Esophagus squamous epithelium (tissue), 5 donors: Measurements from ENCODE around the gene TMED10. TPM values are rescaled to one million over a fixed set of nuclear protein-coding genes. Genes with fewer than 3 reads are reported as not detected.
"Not testable (repeated sequence)": the region's sequence is repeated elsewhere in the genome, so short reads cannot be mapped to it uniquely, and the experiment has no call there.

ENCODE experiments used
- DNase-seq: peaks from one replicate; lab custom pipeline; 2025; lab: John Stamatoyannopoulos, UW
- H3K27ac ChIP-seq, 4 donors: fragments of 200-600 bp; sonication (generic); one replicate each; pipeline ENCODE4 v1.5.1; 2016 to 2019; ENCODE audit warnings: mild to moderate bottlenecking in 1 of 4
- H3K27me3 ChIP-seq, 4 donors: fragments of 200-600 bp; sonication (generic); 1 replicate in 3 of 4; 2 replicates in 1 of 4; pipeline versions ENCODE4 v1.5.1 to v1.6.0; 2017 to 2021; ENCODE audit warnings: antibody characterized with exemption in 1 of 4
- H3K36me3 ChIP-seq, 3 donors: fragments of 200-600 bp; sonication (generic); one replicate each; pipeline ENCODE4 v1.5.1; 2016 to 2019
- H3K4me1 ChIP-seq, 3 donors: fragments of 200-600 bp; sonication (generic); one replicate each; pipeline ENCODE4 v1.5.1; 2017 to 2019
- H3K4me3 ChIP-seq, 4 donors: fragments of 200-600 bp; sonication (generic); 1 replicate in 3 of 4; 2 replicates in 1 of 4; pipeline ENCODE4 v1.5.1; 2016 to 2019; ENCODE audit warnings: mild to moderate bottlenecking in 2 of 4, moderate library complexity in 1 of 4
- H3K9me3 ChIP-seq, 3 donors: fragments of 200-600 bp; sonication (generic); one replicate each; pipeline ENCODE4 v1.5.1; 2016 to 2019
- POLR2A ChIP-seq, 4 donors: fragments of 450-650 bp; IDR thresholded peaks; one replicate each; pipeline ENCODE4 v1.6.1; 2017; ENCODE audit warnings: antibody characterized with exemption in 4 of 4, mild to moderate bottlenecking in 4 of 4, moderate library complexity in 3 of 4
- WGBS, 2 donors: methylation state at CpG; one replicate each; pipeline ENCODE4 v1.1.5; 2018; 5-methylcytosine and 5-hydroxymethylcytosine counted together
- intact Hi-C: fragments of 100-400 bp; cut with DNase I; formaldehyde crosslinking; loops from one replicate; pipeline ENCODE4 v1.15.0; 2022
- total RNA-seq, 4 donors: library from RNA; depleted of rRNA; stranded (reverse); fragments of >200 nt; gene quantifications; one replicate each; pipeline ENCODE4 v1.1.0, GENCODE V29; 2016
- TF ChIP-seq, protein P1 (sequence below), 6 experiments: fragments of 450-650 bp in 4 of 6; fragments of 200-600 bp in 2 of 6; sonication (generic) in 2 of 6; IDR thresholded peaks; one replicate each; pipeline ENCODE4 v1.5.1; 2016 to 2019; ENCODE audit warnings: antibody characterized with exemption in 6 of 6, mild to moderate bottlenecking in 4 of 6, moderate library complexity in 4 of 6
- donor health status: DM: yes; HTN: yes; CAD: no.

TMED10 gene
- total RNA-seq, 4 donors from 2014 or later = 174 to 267 (median 206) TPM

DNA sequence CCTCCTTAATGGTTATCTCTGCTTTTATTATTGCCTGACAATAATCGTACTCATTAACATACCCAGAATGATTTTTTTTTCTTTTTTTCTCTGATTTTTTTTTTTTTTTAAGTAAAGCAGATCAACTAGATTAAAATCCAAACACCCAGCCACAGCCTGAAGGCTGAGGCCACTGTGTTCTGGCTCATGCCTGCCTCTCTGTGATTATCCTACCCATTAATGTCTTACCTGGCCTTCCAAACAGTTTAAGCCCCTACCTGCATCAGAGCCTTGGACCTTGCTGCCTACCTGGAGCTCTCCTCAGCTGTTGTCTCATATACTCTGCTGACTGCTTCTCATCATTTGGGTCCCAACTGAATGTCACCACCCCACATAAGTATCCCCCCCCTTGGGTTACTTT is 6.8 kb upstream of the TMED10 start:
- no peak overlapping the region for H3K4me3 ChIP-seq
- H3K27me3 ChIP-seq = no peaks in the 10 kb centered on the region
- no peaks in the 10 kb centered on the region for H3K36me3 ChIP-seq
- peak overlapping the region in 1 of 4 donors; percentile 19 for H3K27ac ChIP-seq
- 57 to 71% methylated on average over 1 of the region's 1 CpG for WGBS, 2 donors
- H3K9me3 ChIP-seq = no peaks in the 10 kb centered on the region
- intact Hi-C loops = no loop called here
- peaks cover 0 to 5% (median 4%) of the 10 kb centered on the region in 3 donors for H3K4me1 ChIP-seq
- no peak for DNase-seq
- TF ChIP-seq, protein P1, sequence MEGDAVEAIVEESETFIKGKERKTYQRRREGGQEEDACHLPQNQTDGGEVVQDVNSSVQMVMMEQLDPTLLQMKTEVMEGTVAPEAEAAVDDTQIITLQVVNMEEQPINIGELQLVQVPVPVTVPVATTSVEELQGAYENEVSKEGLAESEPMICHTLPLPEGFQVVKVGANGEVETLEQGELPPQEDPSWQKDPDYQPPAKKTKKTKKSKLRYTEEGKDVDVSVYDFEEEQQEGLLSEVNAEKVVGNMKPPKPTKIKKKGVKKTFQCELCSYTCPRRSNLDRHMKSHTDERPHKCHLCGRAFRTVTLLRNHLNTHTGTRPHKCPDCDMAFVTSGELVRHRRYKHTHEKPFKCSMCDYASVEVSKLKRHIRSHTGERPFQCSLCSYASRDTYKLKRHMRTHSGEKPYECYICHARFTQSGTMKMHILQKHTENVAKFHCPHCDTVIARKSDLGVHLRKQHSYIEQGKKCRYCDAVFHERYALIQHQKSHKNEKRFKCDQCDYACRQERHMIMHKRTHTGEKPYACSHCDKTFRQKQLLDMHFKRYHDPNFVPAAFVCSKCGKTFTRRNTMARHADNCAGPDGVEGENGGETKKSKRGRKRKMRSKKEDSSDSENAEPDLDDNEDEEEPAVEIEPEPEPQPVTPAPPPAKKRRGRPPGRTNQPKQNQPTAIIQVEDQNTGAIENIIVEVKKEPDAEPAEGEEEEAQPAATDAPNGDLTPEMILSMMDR (IDR thresholded peaks at IDR 0.05) = no peak
- TF ChIP-seq POLR2A (IDR thresholded peaks at IDR 0.05) = no peak

DNA sequence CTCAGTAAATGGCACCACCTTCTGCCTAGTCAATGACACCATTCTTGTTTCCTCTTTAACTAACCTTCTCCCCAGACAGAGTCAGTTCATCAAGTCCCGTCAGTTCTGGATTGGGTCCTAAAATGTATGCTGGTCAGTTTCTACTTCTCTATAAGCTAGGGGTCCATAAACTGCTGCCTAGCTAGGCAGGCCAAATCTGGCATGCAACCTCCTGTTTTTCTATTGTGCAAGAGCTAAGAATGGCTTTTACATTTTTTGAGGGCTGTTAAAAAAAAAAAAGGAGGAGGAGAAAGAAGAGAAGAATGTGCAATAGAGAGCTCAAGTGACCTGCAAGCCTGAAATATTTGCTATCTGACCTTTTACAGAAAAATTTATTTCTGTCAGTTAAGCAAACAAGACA is 6.4 kb upstream of the TMED10 start:
- Histone ChIP-seq H3K9me3 (no peaks in the 10 kb centered on the region), H3K4me3 (no peak overlapping the region), H3K27ac (peak overlapping the region in 3 of 4 donors; percentile 18 to 36 (median 20)), H3K27me3 (no peaks in the 10 kb centered on the region), H3K36me3 (no peaks in the 10 kb centered on the region), H3K4me1 (peaks cover 0 to 5% (median 4%) of the 10 kb centered on the region in 3 donors)
- TF ChIP-seq, protein P1 (IDR thresholded peaks at IDR 0.05) = no peak
- no peak for TF ChIP-seq POLR2A (IDR thresholded peaks at IDR 0.05)
- intact Hi-C loops = no loop called here
- no peak for DNase-seq
- 64 to 75% methylated on average over 1 of the region's 1 CpG for WGBS, 2 donors

DNA sequence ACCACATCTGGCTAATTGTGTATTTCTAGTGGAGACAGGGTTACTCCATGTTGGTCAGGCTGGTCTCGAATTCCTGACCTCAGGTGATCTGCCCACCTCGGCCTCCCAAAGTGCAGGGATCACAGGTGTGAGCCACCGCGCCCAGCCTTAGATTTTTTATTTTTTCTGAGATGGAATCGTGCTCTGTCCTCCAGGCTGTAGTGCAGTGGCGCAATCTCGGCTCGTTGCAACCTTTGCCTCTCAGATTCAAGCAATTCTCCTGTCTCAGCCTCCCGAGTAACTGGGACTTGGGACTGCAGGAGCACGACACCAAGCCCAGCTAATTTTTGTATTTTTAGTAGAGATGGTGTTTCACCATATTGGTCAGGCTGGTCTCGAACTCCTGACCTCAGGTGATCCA is 5.8 kb upstream of the TMED10 start:
- H3K9me3 ChIP-seq, H3K4me3 ChIP-seq, H3K4me1 ChIP-seq, intact Hi-C loops, DNase-seq, H3K36me3 ChIP-seq, H3K27me3 ChIP-seq: not testable (repeated sequence)
- WGBS, 2 donors = 64 to 88% methylated on average over 9 to 11 of the region's 11 CpGs
- peak overlapping the region in 3 of 4 donors; percentile 18 to 36 (median 20) for H3K27ac ChIP-seq

DNA sequence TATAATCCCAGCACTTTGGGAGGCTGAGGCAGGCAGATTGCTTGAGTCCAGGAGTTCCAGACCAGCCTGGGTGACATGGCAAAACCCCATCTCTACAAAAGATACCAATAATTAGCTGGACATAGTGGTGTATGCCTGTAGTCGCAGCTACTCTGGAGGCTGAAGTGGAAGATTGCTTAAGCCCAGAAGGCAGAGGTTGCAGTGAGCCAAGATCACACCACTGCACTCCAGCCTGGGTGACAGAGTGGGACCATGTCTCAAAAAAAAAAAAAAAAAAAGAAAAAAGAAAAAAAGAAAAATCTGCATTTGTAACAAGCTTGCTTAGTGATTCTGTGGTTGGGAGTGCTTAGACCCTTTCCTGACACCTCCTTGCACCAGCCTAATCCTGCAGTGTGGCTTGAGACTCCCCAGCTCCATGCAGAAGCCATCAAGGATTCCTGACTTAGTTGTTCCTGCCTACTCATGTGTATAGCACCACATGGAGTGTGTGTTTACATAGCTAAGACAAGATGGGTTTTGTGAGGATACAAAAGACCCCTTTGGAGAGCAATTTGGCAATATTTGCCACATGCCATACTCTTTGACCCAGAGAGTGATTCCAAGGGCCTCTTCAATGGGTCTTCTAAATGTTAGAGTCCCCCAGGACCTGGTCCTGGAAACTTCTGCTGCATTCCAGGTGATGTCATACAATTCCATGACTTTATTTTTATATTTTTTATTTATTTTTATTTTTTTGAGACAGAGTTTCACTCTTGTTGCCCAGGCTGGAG is 5.1 kb upstream of the TMED10 start:
- WGBS, 2 donors = 38 to 83% methylated on average over 1 of the region's 1 CpG
- intact Hi-C loops = no loop called here
- H3K4me1 ChIP-seq = peaks cover 0 to 10% (median 4%) of the 10 kb centered on the region in 3 donors

DNA sequence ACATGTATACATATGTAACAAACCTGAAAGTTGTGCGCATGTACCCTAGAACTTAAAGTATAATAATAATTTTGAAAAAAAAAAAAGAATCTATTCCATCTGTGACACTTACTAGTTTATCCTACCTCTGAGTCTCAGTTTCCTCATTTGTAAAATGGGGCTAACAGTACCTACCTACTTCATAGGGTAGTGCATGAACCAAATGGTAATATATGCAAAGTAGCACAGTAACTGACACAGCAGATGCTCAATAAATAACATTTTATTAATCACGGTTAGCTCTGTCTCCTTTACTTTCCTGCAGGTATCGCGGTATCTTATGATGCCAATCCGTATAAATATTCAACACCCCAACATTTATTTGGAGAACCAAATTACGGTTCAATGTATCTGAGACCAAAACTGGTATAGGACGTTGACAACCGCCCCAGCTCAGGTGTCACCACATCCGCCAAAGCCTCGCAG is 703 bp downstream of the TMED10 start:
- Histone ChIP-seq H3K27me3 (no peaks in the 10 kb centered on the region), H3K9me3 (no peaks in the 10 kb centered on the region), H3K27ac (peak overlapping the region; percentile 92 to 99 (median 98)), H3K4me1 (peaks cover 10 to 50% (median 20%) of the 10 kb centered on the region in 3 donors), H3K36me3 (no peaks in the 10 kb centered on the region), H3K4me3 (peak overlapping the region; percentile 77 to 98 (median 92))
- TF ChIP-seq, protein P1 (IDR thresholded peaks at IDR 0.05) = no peak
- no peak for TF ChIP-seq POLR2A (IDR thresholded peaks at IDR 0.05)
- no peak for DNase-seq
- intact Hi-C loops = no loop called here
- 5 to 7% methylated on average over 10 of the region's 10 CpGs for WGBS, 2 donors

More for the DNA sequence above, 5.1 kb upstream of the TMED10 start:
- Histone ChIP-seq H3K27me3 (no peaks in the 10 kb centered on the region), H3K27ac (no peak overlapping the region), H3K4me3 (no peak overlapping the region), H3K36me3 (no peaks in the 10 kb centered on the region), H3K9me3 (no peaks in the 10 kb centered on the region)
- no peak for DNase-seq
- no peak for TF ChIP-seq POLR2A (IDR thresholded peaks at IDR 0.05)
- TF ChIP-seq, protein P1 (IDR thresholded peaks at IDR 0.05) = no peak
